Measurements from ENCODE around the gene FBXW11.

- TF ChIP-seq CTCF (IDR thresholded peaks at IDR 0.05) = no peak
- no peak for TF ChIP-seq POLR2A (IDR thresholded peaks at IDR 0.05)
Observed at GRCh38 chr5:172003746-172004145, 2.7 kb downstream of the FBXW11 start.

Data from adrenal gland (tissue), 5 donors.